ENCODE measurements around the gene LRP1B. TPM values are rescaled to one million over a fixed set of nuclear protein-coding genes. Genes with fewer than 3 reads are reported as not detected.

Gene LRP1B
- total RNA-seq, 1 experiment from 2014 or later: 0.52 TPM

DNA sequence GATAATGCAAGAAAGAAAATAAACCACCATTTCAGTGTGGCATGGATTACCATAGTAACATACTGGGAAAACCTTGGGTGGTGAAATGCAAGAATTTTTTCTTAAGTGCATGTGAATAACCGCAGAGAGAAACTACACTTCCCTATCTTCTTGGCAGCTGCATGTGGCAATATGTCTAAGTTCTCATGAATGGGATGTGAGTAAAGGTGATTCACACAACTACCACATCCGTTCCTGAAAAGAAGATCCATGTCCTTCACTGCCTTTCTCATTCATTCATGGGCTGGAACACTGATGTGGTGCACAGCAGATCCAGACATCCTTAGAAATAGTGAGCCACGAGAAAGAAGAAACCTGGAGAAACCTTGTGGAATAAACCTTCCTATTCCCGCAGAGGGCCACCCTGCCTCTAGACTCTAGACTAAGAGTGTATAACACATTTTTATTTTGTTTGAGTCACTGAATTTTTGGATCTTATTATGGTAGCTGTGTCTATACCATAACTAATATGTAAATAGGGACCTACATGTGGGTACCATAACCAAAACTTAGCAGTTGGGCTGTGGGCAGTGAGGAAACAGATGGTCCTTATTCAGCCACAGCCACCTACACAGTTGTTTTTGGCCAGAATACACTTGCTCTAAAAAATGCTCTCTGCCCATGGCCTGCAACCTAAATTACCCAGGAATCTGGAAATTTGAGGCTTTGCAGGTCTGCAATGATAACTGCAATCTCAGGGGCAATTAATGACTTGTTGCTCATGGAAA is 573.3 kb downstream of the LRP1B start (continued):
- TF ChIP-seq MXD4 (CRISPR knock-in tag; IDR thresholded peaks at IDR 0.05; ENCODE audit: borderline replicate concordance) (no peak), MYBL2 (CRISPR knock-in tag; IDR thresholded peaks at IDR 0.05) (no peak), ZNF396 (CRISPR knock-in tag; IDR thresholded peaks at IDR 0.05; ENCODE audit: borderline replicate concordance) (no peak), SOX15 (CRISPR knock-in tag; IDR thresholded peaks at IDR 0.05) (no peak), OVOL2 (CRISPR knock-in tag; IDR thresholded peaks at IDR 0.05; ENCODE audit: borderline replicate concordance) (no peak), ZNF317 (CRISPR knock-in tag; IDR thresholded peaks at IDR 0.05; ENCODE audit: borderline replicate concordance, low read depth) (no peak)

- CTCF ChIA-PET: interaction anchor here (1.2 kb wide), 1 partner anchor 356 kb away, joined by 4 read pairs; no protein-coding TSS in a partner anchor
- H3K27me3 Mint-ChIP-seq (ENCODE audit: low read depth): no peaks in the 10 kb centered on the region
- no peaks in the 10 kb centered on the region for H3K36me3 Mint-ChIP-seq
- POLR2A ChIA-PET: no interaction called here
- ATAC-seq (no peak), DNase-seq (ENCODE audit: low spot score) (no peak)
- TF ChIP-seq CREB1 (CRISPR knock-in tag; IDR thresholded peaks at IDR 0.05) (no peak), SP1 (CRISPR knock-in tag; conservative IDR thresholded peaks at IDR 0.05) (no peak), ZNF232 (CRISPR knock-in tag; IDR thresholded peaks at IDR 0.05) (no peak), NFATC4 (CRISPR knock-in tag; IDR thresholded peaks at IDR 0.05) (no peak), NR2C2 (CRISPR knock-in tag; IDR thresholded peaks at IDR 0.05) (no peak), KAT7 (CRISPR knock-in tag; IDR thresholded peaks at IDR 0.05; ENCODE audit: borderline replicate concordance) (no peak), ZNF416 (CRISPR knock-in tag; IDR thresholded peaks at IDR 0.05) (no peak), TP53 (CRISPR knock-in tag; IDR thresholded peaks at IDR 0.05) (no peak), OVOL2 (CRISPR knock-in tag; IDR thresholded peaks at IDR 0.05; ENCODE audit: borderline replicate concordance) (no peak), STAT6 (CRISPR knock-in tag; conservative IDR thresholded peaks at IDR 0.05; ENCODE audit: low read depth) (no peak), TEAD1 (CRISPR knock-in tag; IDR thresholded peaks at IDR 0.05) (no peak)
- TF ChIP-seq, protein P1, sequence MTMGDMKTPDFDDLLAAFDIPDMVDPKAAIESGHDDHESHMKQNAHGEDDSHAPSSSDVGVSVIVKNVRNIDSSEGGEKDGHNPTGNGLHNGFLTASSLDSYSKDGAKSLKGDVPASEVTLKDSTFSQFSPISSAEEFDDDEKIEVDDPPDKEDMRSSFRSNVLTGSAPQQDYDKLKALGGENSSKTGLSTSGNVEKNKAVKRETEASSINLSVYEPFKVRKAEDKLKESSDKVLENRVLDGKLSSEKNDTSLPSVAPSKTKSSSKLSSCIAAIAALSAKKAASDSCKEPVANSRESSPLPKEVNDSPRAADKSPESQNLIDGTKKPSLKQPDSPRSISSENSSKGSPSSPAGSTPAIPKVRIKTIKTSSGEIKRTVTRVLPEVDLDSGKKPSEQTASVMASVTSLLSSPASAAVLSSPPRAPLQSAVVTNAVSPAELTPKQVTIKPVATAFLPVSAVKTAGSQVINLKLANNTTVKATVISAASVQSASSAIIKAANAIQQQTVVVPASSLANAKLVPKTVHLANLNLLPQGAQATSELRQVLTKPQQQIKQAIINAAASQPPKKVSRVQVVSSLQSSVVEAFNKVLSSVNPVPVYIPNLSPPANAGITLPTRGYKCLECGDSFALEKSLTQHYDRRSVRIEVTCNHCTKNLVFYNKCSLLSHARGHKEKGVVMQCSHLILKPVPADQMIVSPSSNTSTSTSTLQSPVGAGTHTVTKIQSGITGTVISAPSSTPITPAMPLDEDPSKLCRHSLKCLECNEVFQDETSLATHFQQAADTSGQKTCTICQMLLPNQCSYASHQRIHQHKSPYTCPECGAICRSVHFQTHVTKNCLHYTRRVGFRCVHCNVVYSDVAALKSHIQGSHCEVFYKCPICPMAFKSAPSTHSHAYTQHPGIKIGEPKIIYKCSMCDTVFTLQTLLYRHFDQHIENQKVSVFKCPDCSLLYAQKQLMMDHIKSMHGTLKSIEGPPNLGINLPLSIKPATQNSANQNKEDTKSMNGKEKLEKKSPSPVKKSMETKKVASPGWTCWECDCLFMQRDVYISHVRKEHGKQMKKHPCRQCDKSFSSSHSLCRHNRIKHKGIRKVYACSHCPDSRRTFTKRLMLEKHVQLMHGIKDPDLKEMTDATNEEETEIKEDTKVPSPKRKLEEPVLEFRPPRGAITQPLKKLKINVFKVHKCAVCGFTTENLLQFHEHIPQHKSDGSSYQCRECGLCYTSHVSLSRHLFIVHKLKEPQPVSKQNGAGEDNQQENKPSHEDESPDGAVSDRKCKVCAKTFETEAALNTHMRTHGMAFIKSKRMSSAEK (CRISPR knock-in tag; IDR thresholded peaks at IDR 0.05; ENCODE audit: borderline replicate concordance): no peak
- TF ChIP-seq, protein P2, sequence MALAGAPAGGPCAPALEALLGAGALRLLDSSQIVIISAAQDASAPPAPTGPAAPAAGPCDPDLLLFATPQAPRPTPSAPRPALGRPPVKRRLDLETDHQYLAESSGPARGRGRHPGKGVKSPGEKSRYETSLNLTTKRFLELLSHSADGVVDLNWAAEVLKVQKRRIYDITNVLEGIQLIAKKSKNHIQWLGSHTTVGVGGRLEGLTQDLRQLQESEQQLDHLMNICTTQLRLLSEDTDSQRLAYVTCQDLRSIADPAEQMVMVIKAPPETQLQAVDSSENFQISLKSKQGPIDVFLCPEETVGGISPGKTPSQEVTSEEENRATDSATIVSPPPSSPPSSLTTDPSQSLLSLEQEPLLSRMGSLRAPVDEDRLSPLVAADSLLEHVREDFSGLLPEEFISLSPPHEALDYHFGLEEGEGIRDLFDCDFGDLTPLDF (CRISPR knock-in tag; IDR thresholded peaks at IDR 0.05): no peak
- H3K4me1 Mint-ChIP-seq: peaks cover 21% of the 10 kb centered on the region
- no peak overlapping the region for H3K4me3 Mint-ChIP-seq
- no peaks in the 10 kb centered on the region for H3K9me3 Mint-ChIP-seq
- no peak overlapping the region for H3K27ac Mint-ChIP-seq
Observed at GRCh38 chr2:141555876-141556470, 574.8 kb downstream of the LRP1B start.

Measured in WTC11 (cell line).